Testis (tissue), 3 donors: Measurements from ENCODE around the gene BTG4. TPM values are rescaled to one million over a fixed set of nuclear protein-coding genes. Genes with fewer than 3 reads are reported as not detected.

Source experiments
- DNase-seq: peaks from one replicate; pipeline ENCODE4 v3.0.0-alpha.2; 2019
- H3K27ac ChIP-seq, 2 donors: fragments of 200-600 bp; sonication (generic); one replicate each; pipeline ENCODE4 v1.5.1; 2019
- H3K27me3 ChIP-seq: fragments of 200-600 bp; sonication (generic); one replicate; pipeline ENCODE4 v1.5.1; 2019
- H3K36me3 ChIP-seq: fragments of 200-600 bp; sonication (generic); one replicate; pipeline ENCODE4 v1.5.1; 2017; ENCODE audit warnings: low read depth; ENCODE audit errors: missing control alignments
- H3K4me1 ChIP-seq: fragments of 200-600 bp; sonication (generic); one replicate; pipeline ENCODE4 v1.5.1; 2019
- H3K4me3 ChIP-seq, 2 donors: fragments of 200-600 bp; sonication (generic); one replicate each; pipeline ENCODE4 v1.5.1; 2017 to 2019
- H3K9me3 ChIP-seq: fragments of 200-600 bp; sonication (generic); one replicate; pipeline ENCODE4 v1.5.1; 2017
- POLR2A ChIP-seq: fragments of 450-650 bp; IDR thresholded peaks from one replicate; pipeline ENCODE4 v1.6.1; 2017; ENCODE audit warnings: antibody characterized with exemption, mild to moderate bottlenecking, moderate library complexity
- WGBS, 2 donors: methylation state at CpG; one replicate each; pipeline ENCODE4 v1.1.5; 2018; 5-methylcytosine and 5-hydroxymethylcytosine counted together
- intact Hi-C: fragments of 100-400 bp; cut with DNase I; formaldehyde crosslinking; loops from one replicate; pipeline ENCODE4 v1.15.1; 2023; ENCODE audit warnings: low total_unique reads
- polyA plus RNA-seq: library from polyadenylated mRNA; stranded (reverse); fragments of 350-450 nt; fragmentation: Illumina TruSeq; extraction: RNeasy Lipid Tissue Mini Kit (QIAGEN cat#74804); gene quantifications from one replicate; pipeline ENCODE4 v1.2.3, GENCODE V29; 2014; ENCODE audit warnings: low read depth, low replicate concordance; ENCODE audit not compliant: insufficient read depth
- total RNA-seq, 2 donors: library from RNA; depleted of rRNA; stranded (reverse); fragments of >200 nt; gene quantifications; one replicate each; pipeline ENCODE4 v1.2.3, GENCODE V29; 2016
- TF ChIP-seq, protein P1 (sequence below), 3 experiments: fragments of 450-650 bp in 2 of 3; fragments of 200-600 bp in 1 of 3; sonication (generic) in 1 of 3; IDR thresholded peaks; one replicate each; pipeline ENCODE4 v1.5.1; 2016 to 2019; ENCODE audit warnings: antibody characterized with exemption in 3 of 3, mild to moderate bottlenecking in 2 of 3, moderate library complexity in 1 of 3

BTG4 gene
- total and polyA plus RNA-seq, 3 donors from 2014 or later = 8.7 to 36.8 (median 26.6) TPM

DNA sequence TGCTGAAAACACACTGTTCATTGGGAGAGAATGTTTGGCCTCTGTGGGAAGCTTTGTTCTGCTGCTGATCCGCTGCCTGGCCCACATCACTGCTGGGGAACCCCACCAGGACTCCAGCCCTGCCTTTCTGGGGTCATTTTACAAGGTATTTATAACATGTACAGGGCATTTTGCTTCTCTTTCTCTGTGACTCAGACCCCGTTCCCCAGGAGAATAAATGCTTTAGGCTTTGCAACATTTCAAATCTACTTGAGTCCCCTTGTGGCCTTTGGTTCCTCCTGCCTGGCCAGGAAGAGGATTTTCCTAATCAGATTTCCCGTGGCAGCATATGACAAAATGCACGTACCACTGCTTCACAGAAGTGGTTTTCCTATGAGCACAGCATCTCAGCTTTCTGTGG is 43.0 kb downstream of the BTG4 start:
- Histone ChIP-seq H3K4me1 (no peaks in the 10 kb centered on the region), H3K36me3 (no peaks in the 10 kb centered on the region), H3K4me3 (no peak overlapping the region), H3K9me3 (no peaks in the 10 kb centered on the region), H3K27me3 (no peaks in the 10 kb centered on the region), H3K27ac (no peak overlapping the region)
- DNase-seq = no peak
- 60 to 62% methylated on average over 4 of the region's 4 CpGs for WGBS, 2 donors
- intact Hi-C loops = no loop called here
- TF ChIP-seq POLR2A = no peak
- TF ChIP-seq, protein P1, sequence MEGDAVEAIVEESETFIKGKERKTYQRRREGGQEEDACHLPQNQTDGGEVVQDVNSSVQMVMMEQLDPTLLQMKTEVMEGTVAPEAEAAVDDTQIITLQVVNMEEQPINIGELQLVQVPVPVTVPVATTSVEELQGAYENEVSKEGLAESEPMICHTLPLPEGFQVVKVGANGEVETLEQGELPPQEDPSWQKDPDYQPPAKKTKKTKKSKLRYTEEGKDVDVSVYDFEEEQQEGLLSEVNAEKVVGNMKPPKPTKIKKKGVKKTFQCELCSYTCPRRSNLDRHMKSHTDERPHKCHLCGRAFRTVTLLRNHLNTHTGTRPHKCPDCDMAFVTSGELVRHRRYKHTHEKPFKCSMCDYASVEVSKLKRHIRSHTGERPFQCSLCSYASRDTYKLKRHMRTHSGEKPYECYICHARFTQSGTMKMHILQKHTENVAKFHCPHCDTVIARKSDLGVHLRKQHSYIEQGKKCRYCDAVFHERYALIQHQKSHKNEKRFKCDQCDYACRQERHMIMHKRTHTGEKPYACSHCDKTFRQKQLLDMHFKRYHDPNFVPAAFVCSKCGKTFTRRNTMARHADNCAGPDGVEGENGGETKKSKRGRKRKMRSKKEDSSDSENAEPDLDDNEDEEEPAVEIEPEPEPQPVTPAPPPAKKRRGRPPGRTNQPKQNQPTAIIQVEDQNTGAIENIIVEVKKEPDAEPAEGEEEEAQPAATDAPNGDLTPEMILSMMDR (IDR thresholded peaks at IDR 0.05) = no peak

DNA sequence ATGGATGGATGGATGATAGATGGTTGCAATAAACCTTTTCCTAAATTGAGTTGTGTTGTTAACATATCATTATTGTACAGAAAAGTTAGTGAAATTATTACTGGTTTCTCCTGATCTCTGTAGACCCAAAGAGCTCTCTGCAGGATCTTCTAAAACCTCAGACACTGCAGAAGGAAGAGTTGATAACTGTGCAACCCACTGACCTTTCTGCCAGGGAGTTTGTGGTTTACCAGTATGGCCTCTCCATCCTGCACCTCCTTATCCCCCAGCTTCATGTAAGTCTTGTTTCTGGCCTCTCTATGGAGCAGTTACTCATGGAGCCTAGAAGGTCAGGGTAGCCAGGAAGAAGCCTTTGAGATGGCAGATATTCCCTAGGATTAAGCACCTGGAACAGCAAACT is 45.6 kb downstream of the BTG4 start:
- no peak for DNase-seq
- H3K4me1 ChIP-seq = no peaks in the 10 kb centered on the region
- no peaks in the 10 kb centered on the region for H3K36me3 ChIP-seq
- no peaks in the 10 kb centered on the region for H3K27me3 ChIP-seq
- H3K27ac ChIP-seq = no peak overlapping the region
- no peaks in the 10 kb centered on the region for H3K9me3 ChIP-seq
- intact Hi-C loops = no loop called here
- no peak overlapping the region for H3K4me3 ChIP-seq
- TF ChIP-seq, protein P1 (IDR thresholded peaks at IDR 0.05) = no peak
- TF ChIP-seq POLR2A = no peak

DNA sequence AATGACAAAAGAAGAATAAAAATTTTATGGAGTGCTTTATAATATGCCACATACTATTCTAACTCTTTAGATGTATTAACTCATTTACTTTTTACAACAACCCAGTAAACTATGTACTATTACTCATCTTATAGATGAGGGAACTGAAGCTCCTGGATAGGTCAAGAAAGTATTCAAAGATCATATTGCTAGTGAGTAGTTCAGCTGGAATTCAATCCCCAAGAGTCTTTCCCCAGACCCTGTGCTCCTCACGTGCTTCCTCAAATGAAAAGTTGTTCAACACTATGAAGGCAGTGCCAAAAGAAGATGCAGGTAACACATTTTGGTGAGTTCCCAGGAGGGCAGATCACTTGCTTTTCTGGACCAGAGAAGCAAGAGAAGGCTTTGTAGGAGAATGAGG is 46.8 kb downstream of the BTG4 start:
- Histone ChIP-seq H3K4me1 (no peaks in the 10 kb centered on the region), H3K36me3 (no peaks in the 10 kb centered on the region), H3K9me3 (no peaks in the 10 kb centered on the region), H3K27ac (no peak overlapping the region), H3K27me3 (no peaks in the 10 kb centered on the region), H3K4me3 (no peak overlapping the region)
- TF ChIP-seq, protein P1 (IDR thresholded peaks at IDR 0.05) = no peak
- no peak for TF ChIP-seq POLR2A
- intact Hi-C loops = no loop called here
- WGBS, 2 donors = 88 to 95% methylated on average over 1 of the region's 1 CpG
- DNase-seq = no peak

DNA sequence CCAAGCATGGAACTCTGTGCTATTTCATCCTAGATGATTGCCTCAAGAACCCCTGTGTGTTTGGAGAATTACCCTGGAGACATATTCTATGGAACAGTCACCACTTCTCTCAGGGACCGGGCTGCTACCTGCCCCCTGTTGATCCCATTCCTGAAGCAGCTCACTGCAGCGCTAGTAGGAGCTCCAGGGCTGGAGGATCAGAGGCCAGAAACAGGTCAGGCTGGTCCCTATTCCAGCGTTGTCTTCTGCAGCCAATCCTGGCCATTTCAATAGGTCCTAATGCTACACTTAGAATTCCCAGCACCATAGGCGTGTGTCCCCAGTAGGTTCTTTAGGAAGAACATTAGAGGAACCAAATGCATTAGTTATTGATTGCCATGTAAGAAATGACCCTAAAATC is 48.9 kb downstream of the BTG4 start:
- Histone ChIP-seq H3K4me3 (no peak overlapping the region), H3K9me3 (no peaks in the 10 kb centered on the region), H3K36me3 (no peaks in the 10 kb centered on the region), H3K4me1 (no peaks in the 10 kb centered on the region), H3K27me3 (no peaks in the 10 kb centered on the region), H3K27ac (no peak overlapping the region)
- WGBS, 2 donors = 90 to 94% methylated on average over 4 of the region's 4 CpGs
- TF ChIP-seq, protein P1 (IDR thresholded peaks at IDR 0.05) = no peak
- no peak for TF ChIP-seq POLR2A
- no peak for DNase-seq
- intact Hi-C loops = no loop called here

DNA sequence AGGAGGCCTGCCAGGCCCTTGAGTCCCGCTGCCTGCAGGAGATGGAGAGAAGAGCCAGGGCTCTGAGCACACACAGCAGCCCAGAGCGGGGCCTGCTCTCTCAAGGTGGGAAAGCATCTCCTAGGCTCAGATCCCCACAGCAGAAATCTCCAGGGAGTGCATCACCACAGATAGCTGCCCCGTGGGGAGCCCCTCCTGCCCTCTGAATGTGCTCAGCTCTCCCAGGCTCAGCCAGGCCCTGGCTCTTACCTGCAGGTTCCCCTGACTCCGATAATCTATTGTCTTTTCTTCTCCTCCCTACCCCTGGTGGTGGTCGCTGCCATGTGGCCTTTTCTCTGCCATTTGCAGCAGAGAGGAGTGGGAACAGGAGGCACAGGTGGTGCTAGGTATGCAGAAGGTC is 49.9 kb downstream of the BTG4 start:
- intact Hi-C loops = no loop called here
- Histone ChIP-seq H3K27ac (no peak overlapping the region), H3K27me3 (no peaks in the 10 kb centered on the region), H3K36me3 (no peaks in the 10 kb centered on the region), H3K9me3 (no peaks in the 10 kb centered on the region), H3K4me3 (no peak overlapping the region), H3K4me1 (no peaks in the 10 kb centered on the region)
- no peak for DNase-seq
- 87 to 96% methylated on average over 3 to 5 of the region's 5 CpGs for WGBS, 2 donors
- TF ChIP-seq, protein P1 (IDR thresholded peaks at IDR 0.05) = no peak
- TF ChIP-seq POLR2A = no peak
